NCI-H128 (cell line): ENCODE results near the gene ROPN1L.
"Not testable (repeated sequence)": the region's sequence is repeated elsewhere in the genome, so short reads cannot be mapped to it uniquely, and the experiment has no call there.

Experiments used
- DNase-seq: peaks from one replicate; lab custom pipeline; 2025; ENCODE audit not compliant: unreplicated experiment; lab: John Stamatoyannopoulos, UW

The ROPN1L gene

GRCh38 chr5:10499776-10500175 is 58.1 kb downstream of the ROPN1L start:
- no peak for DNase-seq

GRCh38 chr5:10500669-10501068 is 59.0 kb downstream of the ROPN1L start:
- DNase-seq: no peak

GRCh38 chr5:10501554-10502075 is 59.9 kb downstream of the ROPN1L start:
- no peak for DNase-seq

GRCh38 chr5:10502130-10502529 is 60.5 kb downstream of the ROPN1L start:
- no peak for DNase-seq

DNA sequence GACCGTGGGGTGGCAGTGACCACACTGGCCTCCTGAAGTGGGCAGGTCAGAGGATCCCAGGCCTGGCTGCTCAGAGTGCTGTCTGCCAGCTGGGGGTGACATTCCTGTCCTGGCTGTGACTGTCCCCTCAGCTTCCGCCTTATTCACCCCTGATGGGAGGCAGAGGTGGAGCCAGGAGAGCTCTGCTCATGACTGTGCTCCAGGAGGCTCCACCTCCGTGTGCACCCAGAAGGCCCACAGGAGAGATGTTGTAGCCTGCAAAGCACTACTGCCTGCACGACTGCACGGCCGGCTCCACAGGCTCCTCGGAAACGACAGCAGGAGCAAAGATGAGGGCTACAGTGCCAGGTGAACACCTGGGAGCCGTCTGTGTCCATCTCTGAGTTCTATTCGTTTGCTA is 60.9 kb downstream of the ROPN1L start:
- DNase-seq: no peak

DNA sequence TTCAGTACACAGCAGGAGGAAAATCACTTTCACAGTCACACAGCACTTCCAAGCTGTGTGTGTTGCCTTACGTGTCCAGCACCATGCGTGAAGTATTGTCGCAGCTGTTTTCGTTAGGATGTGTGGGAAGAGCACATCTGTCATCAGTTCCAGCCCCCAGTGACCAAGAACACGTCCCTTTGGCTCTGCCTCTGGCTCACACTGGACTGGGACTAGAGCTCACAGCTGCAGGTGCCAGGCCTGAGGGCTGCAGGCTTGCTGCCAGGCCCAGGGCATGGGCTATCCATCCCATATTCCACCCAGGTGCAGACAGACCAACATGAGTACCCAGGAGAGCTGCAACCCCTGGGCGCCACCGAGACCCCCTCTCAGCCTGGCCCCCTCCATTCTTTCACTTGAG is 61.6 kb downstream of the ROPN1L start:
- no peak for DNase-seq

DNA sequence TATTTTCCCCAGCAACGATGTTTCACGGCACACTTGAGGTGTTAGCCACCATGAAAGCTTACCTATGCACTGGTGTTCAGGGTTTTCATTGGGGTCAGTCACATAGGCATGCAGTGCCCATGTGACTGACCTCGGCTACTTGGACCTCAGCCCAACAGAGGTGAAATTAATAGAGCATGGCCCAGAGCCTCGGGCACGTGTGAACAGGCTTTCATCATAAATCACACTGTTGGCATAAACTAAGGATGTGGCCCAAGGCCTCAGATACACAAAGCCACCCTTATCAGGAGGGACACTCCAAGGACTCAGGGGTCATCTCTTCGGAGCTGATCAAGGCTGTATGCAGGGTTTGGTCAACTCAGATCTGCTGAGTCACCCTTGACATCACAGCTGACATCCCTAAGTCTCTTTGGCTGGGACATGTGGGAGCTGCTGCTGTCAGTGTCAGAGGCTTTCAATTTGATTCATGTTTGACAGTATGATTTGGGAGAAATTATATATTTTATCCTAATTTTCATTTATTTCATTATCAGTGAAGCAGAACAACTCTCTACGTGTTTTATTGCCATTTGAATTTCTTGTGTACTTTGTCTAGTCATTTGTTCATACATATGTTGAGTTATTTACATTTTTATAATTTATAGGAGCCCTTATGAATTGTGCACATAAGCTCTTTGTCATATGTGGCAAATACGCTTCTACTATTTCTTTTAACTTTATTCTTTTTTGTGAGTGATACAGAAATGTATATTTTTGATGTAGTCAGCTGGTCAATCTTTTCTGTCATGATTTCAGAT is 62.5 kb downstream of the ROPN1L start:
- DNase-seq: no peak

- no peak for DNase-seq
These were observed 63.9 kb downstream of the ROPN1L start for GRCh38 chr5:10505517-10506095.

DNA sequence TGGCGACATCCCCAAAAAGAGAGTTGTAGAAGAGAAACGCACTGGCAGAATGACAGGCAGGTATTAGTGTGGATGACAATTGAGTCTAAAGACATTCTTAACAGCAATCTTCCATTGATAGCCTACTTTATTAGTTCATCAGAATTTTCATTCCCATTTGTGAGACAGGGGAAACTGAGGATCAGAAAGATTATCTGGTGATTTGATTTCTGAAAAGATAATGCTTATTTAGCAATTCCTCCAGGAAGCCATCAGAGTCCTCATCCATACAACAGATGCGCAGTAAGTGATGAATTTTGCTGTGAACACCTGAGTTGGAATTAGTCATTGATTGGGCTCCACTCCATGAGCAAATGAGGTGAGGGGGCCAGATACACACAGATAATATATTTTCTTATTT is 64.9 kb downstream of the ROPN1L start:
- no peak for DNase-seq

DNA sequence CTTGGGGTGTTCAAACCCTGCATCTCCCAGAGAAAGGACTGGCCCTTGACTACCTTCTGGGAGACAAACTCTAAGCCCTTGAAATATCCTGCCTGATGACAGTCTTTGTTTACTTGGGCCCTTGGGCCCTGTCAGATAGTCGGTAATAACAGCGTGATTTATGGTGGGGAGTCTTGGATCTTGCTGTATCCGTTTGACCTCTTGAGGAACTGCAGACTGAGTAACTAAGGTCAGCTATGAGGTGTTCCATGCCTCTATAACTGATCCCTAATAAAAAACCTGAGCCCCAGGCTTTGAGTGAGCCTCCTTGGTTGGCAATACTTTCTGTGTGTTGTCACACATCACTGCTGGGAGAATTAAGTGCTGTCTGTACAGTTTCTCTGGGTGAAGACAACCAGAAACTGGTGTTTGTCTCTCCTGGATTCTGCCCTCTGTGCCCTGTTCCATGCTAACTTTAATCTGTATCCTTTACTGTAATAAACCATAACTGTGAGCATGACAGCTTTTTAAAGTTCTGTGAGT is 66.0 kb downstream of the ROPN1L start:
- DNase-seq: no peak

DNA sequence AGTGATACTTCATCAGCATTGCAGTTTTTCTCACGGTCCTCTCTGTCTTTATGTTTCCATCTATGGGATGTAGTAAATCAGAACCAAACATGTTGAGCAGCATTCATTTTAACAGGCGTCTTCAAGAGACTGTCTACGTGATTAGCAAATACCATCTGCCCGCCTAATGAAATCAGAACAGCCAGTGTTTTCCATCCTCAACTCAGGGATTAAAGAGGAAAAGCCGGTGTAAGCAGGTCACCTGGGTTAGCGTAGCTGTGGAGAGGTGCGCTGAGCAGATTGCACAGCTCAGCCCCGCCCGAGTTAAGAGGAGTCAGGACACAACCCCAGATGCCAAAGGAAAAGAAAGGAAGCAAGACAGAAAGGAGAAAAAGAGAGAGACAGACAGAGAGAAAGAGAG is 67.9 kb downstream of the ROPN1L start:
- no peak for DNase-seq

- no peak for DNase-seq
These were observed 70.3 kb downstream of the ROPN1L start for GRCh38 chr5:10511741-10512640.

GRCh38 chr5:10513501-10514442 is 72.1 kb downstream of the ROPN1L start:
- DNase-seq: no peak

- DNase-seq: not testable (repeated sequence)
These were observed 72.9 kb downstream of the ROPN1L start for GRCh38 chr5:10514572-10514971.
